K562 (cell line): Measurements from ENCODE around the gene TIMM22. TPM values are rescaled to one million over a fixed set of nuclear protein-coding genes. Genes with fewer than 3 reads are reported as not detected.

Source experiments
- ATAC-seq: fragments of 200-7000 bp; cut with Tn5 transposase; 3 replicates; pipeline ENCODE4 v1.9.1; 2020; ENCODE audit warnings: moderate library complexity
- BruUV-seq: library from RNA; stranded (reverse); fragments of 400-500 nt; replicated peaks from 2 replicates; lab custom pipeline; 2021; lab: Mats Ljungman, UMichigan
- CTCF ChIA-PET: fragments of 300-600 bp; formaldehyde crosslinking; extraction: SDS; loops from one replicate; lab custom pipeline; 2021; ENCODE audit warnings: low intra/inter-chr PET ratio; lab: Yijun Ruan, JAX
- POLR2A ChIA-PET: fragments of 300-600, 350-650 bp; sonication (Branson Sonifier 250); formaldehyde crosslinking; extraction: SDS; loops from one replicate; lab custom pipeline; 2021; ENCODE audit warnings: antibody characterized with exemption, inconsistent platforms; lab: Yijun Ruan, JAX
- DNase-seq, 4 experiments: peaks; one replicate each; pipeline versions ENCODE4 v3.0.0 to v3.0.0-alpha.2; 2011 to 2018; ENCODE audit warnings: low spot score in 3 of 4, mixed read lengths in 3 of 4; ENCODE audit errors: extremely low read depth in 1 of 4
- FAIRE-seq: peaks from 2 replicates; lab custom pipeline; 2011; peaks lifted over from hg19 to GRCh38; lab: Jason Lieb, UNC
- H2AFZ ChIP-seq: 2 replicates; pipeline ENCODE4 v1.6.0; 2011; ENCODE audit warnings: low read depth, low read length, control low read depth, inconsistent platforms
- H3K27ac ChIP-seq: fragments of 200-600 bp; 3 replicates; pipeline ENCODE4 v1.8.0; 2011; ENCODE audit warnings: low read depth, mild to moderate bottlenecking, control low read depth, inconsistent platforms, low read length, moderate library complexity, mixed read lengths; ENCODE audit errors: extremely low read depth
- H3K27me3 ChIP-seq, 2 experiments: fragments of 300-600 bp in 1 of 2; 2 replicates in 1 of 2; 3 replicates in 1 of 2; pipeline versions ENCODE4 v1.6.0 to v1.8.0; 2011; ENCODE audit warnings: inconsistent platforms in 2 of 2, low read length in 2 of 2, mild to moderate bottlenecking in 1 of 2, mixed read lengths in 1 of 2, moderate library complexity in 1 of 2; ENCODE audit not compliant: control insufficient read depth in 2 of 2, insufficient read depth in 2 of 2
- H3K36me3 ChIP-seq: fragments of 300-600 bp; 3 replicates; pipeline ENCODE4 v1.8.0; 2011; ENCODE audit warnings: mild to moderate bottlenecking, low read length, inconsistent platforms; ENCODE audit not compliant: control insufficient read depth, insufficient read depth
- H3K4me1 ChIP-seq, 2 experiments: fragments of 200-600 bp in 1 of 2; replicated peaks in 1 of 2; 2 replicates in 1 of 2; 3 replicates in 1 of 2; pipeline versions ENCODE4 v1.5.1 to v1.8.0; 2011; ENCODE audit warnings: inconsistent platforms in 2 of 2, low read length in 2 of 2, mild to moderate bottlenecking in 1 of 2, mixed read lengths in 1 of 2, moderate library complexity in 1 of 2; ENCODE audit not compliant: control insufficient read depth in 2 of 2, insufficient read depth in 2 of 2
- H3K4me2 ChIP-seq: 2 replicates; pipeline ENCODE4 v1.6.1; 2011; ENCODE audit warnings: low read length, control low read depth, inconsistent platforms, mixed read lengths; ENCODE audit not compliant: insufficient read depth
- H3K4me3 ChIP-seq: fragments of 200-600 bp; sonication (generic), shearing (Covaris generic); 2 replicates; pipeline ENCODE4 v1.5.1; 2016; ENCODE audit warnings: control low read depth, inconsistent platforms
- H3K79me2 ChIP-seq: fragments of 200-600 bp; 3 replicates; pipeline ENCODE4 v1.8.0; 2011; ENCODE audit warnings: low read length, inconsistent platforms; ENCODE audit not compliant: control insufficient read depth, insufficient read depth
- H3K9ac ChIP-seq, 2 experiments: 2 replicates each; pipeline versions ENCODE4 v1.6.0 to v1.6.1; 2011; ENCODE audit warnings: low read depth in 2 of 2, low read length in 2 of 2, control low read depth in 1 of 2, inconsistent platforms in 1 of 2, mild to moderate bottlenecking in 1 of 2, mixed read lengths in 1 of 2; ENCODE audit not compliant: insufficient read depth in 1 of 2
- H3K9me1 ChIP-seq: one replicate; pipeline ENCODE4 v1.6.0; 2011; ENCODE audit warnings: inconsistent platforms, mild to moderate bottlenecking, low read length, moderate library complexity; ENCODE audit not compliant: control insufficient read depth, insufficient read depth
- H3K9me3 ChIP-seq: replicated peaks from 2 replicates; pipeline ENCODE4 v1.5.1; 2011; ENCODE audit warnings: low read depth, low read length, inconsistent platforms; ENCODE audit not compliant: control insufficient read depth, insufficient read depth
- H4K20me1 ChIP-seq: replicated peaks from 2 replicates; pipeline ENCODE4 v1.6.1; 2011; ENCODE audit warnings: low read length, inconsistent platforms, mixed read lengths; ENCODE audit not compliant: control insufficient read depth, insufficient read depth
- CCAR2 ChIP-seq: fragments of 200-400 bp; formaldehyde crosslinking; IDR thresholded peaks from 2 replicates; pipeline ENCODE4 v1.6.1; 2017; ENCODE audit warnings: mild to moderate bottlenecking, low read depth, low read length
- FOXK2 ChIP-seq, 2 experiments: fragments of 450-650 bp; IDR thresholded peaks in 1 of 2; conservative IDR thresholded peaks in 1 of 2; 2 replicates each; pipeline ENCODE4 v1.6.1; 2016; ENCODE audit warnings: low read depth in 2 of 2, mild to moderate bottlenecking in 1 of 2
- NFIX ChIP-seq: fragments of 250-450 bp; sonication (Bioruptor Pico); IDR thresholded peaks from 2 replicates; pipeline ENCODE4 v1.4.0; 2020; ENCODE audit warnings: low read depth, mild to moderate bottlenecking, moderate library complexity
- SP2 ChIP-seq: IDR thresholded peaks from 2 replicates; pipeline ENCODE4 v1.6.1; 2011; ENCODE audit warnings: mild to moderate bottlenecking, low read depth, low read length, moderate library complexity; ENCODE audit not compliant: poor library complexity, severe bottlenecking; ENCODE audit errors: extremely low read depth
- ZNF778 ChIP-seq: fragments of 450-650 bp; formaldehyde crosslinking; IDR thresholded peaks from 2 replicates; pipeline ENCODE4 v1.4.0; 2020; ENCODE audit warnings: mild to moderate bottlenecking, moderate library complexity
- WGBS: fragments of 100-300 bp; shearing (Covaris generic); methylation state at CpG from one replicate; pipeline ENCODE4 v1.1.6; 2016; ENCODE audit warnings: low coverage, mixed read lengths; ENCODE audit not compliant: insufficient coverage; ENCODE audit errors: missing lambda C conversion rate; 5-methylcytosine and 5-hydroxymethylcytosine counted together
- in situ Hi-C: fragments of 300-500 bp; cut with MboI; formaldehyde crosslinking; loops from 4 replicates; pipeline ENCODE4 v1.15.0; 2018; ENCODE audit warnings: inconsistent platforms, mixed read lengths
- intact Hi-C: fragments of 100-400 bp; cut with micrococcal nuclease; formaldehyde crosslinking; loops from 2 replicates; pipeline ENCODE4 v1.14.2; 2022
- polyA plus RNA-seq, 8 experiments: library from polyadenylated mRNA; depleted of rRNA in 4 of 8; stranded (reverse) in 5 of 8; unstranded in 3 of 8; fragments of >200 nt; fragmentation: Nextera tagmentation in 2 of 8; fragmentation: Illumina TruSeq in 1 of 8; extraction: Ambion mirVana in 2 of 8; extraction: Trizol in 1 of 8; gene quantifications; 2 replicates each; pipeline versions ENCODE4 v1.2.1 to v1.2.3, GENCODE V29; 2011 to 2014; ENCODE audit warnings: inconsistent platforms in 1 of 8, missing spikeins in 1 of 8
- total RNA-seq, 7 experiments: library from RNA; depleted of rRNA in 6 of 7; stranded (reverse); fragments of >200 nt in 6 of 7; fragmentation: Illumina TruSeq in 2 of 7; extraction: Trizol in 2 of 7; gene quantifications; 2 replicates each; pipeline versions ENCODE4 v1.2.1 to v1.2.3, GENCODE V29; 2011 to 2021; ENCODE audit warnings: low replicate concordance in 1 of 7
- TF ChIP-seq, protein P1 (sequence below): sonication (generic); formaldehyde crosslinking; IDR thresholded peaks from 2 replicates; pipeline ENCODE4 v1.8.1; 2023; ENCODE audit warnings: mild to moderate bottlenecking, missing genetic modification reagents

TIMM22 gene
- total and polyA plus RNA-seq, 9 of the 15 experiments (the other 6 are each of a cell fraction or from before 2014, with no cell fraction given) = 5.9 to 14.1 (median 10.3) TPM

DNA sequence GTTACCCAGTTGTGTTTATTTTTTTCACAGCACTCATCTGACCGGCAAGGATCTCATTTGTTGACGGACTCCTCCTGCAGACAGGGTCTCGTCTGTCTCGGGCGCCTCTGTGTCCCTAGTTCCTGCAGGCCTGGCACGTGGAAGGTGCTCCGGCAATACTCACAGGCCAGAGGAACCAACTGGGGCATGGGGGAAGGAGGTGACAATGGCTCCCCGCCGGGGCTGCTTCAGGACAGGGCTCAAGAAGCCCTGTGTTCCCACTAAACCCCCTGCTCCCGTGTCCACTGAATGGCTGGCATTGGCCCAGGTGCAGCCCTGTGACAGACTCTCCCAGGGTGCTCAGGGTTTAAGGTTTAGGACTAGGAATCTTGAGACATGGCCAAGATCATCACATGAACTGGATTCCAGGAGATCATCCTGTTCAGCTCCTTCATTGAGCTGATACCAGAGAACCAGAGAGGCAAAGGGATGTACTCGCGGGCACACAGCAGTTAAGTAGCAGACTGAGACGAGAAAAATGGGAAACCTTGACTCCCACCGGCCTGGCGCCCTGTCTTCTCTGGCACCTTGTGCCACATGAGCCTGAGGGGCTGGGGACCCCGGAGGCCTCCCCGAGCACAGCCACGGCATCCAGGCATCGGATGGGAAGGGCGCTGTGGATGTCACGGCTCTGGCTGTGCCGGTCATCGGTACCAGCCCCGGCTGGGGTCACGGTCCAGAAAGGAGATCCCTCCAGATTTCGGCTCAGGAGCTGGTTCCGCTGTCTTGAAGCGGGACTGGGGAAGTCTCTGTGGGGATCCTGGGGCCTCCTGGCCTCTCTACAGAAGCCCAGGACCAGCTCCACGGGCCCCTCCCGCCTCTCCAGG lies 29.0 kb downstream of the TIMM22 start:
- H2AFZ ChIP-seq = no peak overlapping the region
- FAIRE-seq (no peak), DNase-seq (no peak), ATAC-seq (no peak)
- no TSS peak for BruUV-seq
- H4K20me1 ChIP-seq = peaks cover 11% of the 10 kb centered on the region; the same call in 1 of the 2 replicates
- TF ChIP-seq CCAR2 = no peak
- no peak for TF ChIP-seq ZNF778
- TF ChIP-seq, protein P1, sequence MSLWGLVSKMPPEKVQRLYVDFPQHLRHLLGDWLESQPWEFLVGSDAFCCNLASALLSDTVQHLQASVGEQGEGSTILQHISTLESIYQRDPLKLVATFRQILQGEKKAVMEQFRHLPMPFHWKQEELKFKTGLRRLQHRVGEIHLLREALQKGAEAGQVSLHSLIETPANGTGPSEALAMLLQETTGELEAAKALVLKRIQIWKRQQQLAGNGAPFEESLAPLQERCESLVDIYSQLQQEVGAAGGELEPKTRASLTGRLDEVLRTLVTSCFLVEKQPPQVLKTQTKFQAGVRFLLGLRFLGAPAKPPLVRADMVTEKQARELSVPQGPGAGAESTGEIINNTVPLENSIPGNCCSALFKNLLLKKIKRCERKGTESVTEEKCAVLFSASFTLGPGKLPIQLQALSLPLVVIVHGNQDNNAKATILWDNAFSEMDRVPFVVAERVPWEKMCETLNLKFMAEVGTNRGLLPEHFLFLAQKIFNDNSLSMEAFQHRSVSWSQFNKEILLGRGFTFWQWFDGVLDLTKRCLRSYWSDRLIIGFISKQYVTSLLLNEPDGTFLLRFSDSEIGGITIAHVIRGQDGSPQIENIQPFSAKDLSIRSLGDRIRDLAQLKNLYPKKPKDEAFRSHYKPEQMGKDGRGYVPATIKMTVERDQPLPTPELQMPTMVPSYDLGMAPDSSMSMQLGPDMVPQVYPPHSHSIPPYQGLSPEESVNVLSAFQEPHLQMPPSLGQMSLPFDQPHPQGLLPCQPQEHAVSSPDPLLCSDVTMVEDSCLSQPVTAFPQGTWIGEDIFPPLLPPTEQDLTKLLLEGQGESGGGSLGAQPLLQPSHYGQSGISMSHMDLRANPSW (CRISPR knock-in tag) = no peak
- no peak for TF ChIP-seq SP2
- no peak for TF ChIP-seq FOXK2 (conservative IDR thresholded peaks at IDR 0.05 in 1 of 2, IDR thresholded peaks at IDR 0.05 in 1 of 2; ENCODE audit: low read depth in 2 of 2)
- TF ChIP-seq NFIX (CRISPR knock-in tag) = no peak
- in situ Hi-C loops (no loop called here), intact Hi-C loops (no loop called here)
- H3K9ac ChIP-seq = no peak overlapping the region
- no peak overlapping the region for H3K4me3 ChIP-seq
- H3K27ac ChIP-seq = no peak overlapping the region
- no peaks in the 10 kb centered on the region for H3K9me3 ChIP-seq
- H3K4me2 ChIP-seq = no peak overlapping the region
- H3K79me2 ChIP-seq = no peaks in the 10 kb centered on the region
- peaks cover 0 to 15% of the 10 kb centered on the region in 2 experiments; a peak in 2 of 5 replicates for H3K4me1 ChIP-seq
- POLR2A ChIA-PET = interaction anchor here (0.6 kb wide), 1 partner anchor 15 kb away, joined by 4 read pairs; no protein-coding TSS in a partner anchor
- H3K9me1 ChIP-seq = no peaks in the 10 kb centered on the region
- H3K36me3 ChIP-seq = no peaks in the 10 kb centered on the region
- 2% methylated on average over 21 of the region's 30 CpGs for WGBS
- H3K27me3 ChIP-seq = peaks cover 8 to 87% of the 10 kb centered on the region in 2 experiments; a peak in 4 of 5 replicates
- CTCF ChIA-PET = no interaction called here
